Stimulated activated naive CD8-positive, alpha-beta T cell treated with anti-CD3 and anti-CD28 coated beads, Interleukin-15, Interleukin-2, amounts not matched to agents 100 ng/mL and 50 ng/mL, for 24 hours (primary cell): ENCODE measurements around the gene UBALD1.
A peak's percentile ranks its signal among the peaks of the same experiment; 100 is the strongest.

Experiments used
- H3K27ac Mint-ChIP-seq: one replicate; pipeline ENCODE4 v1.8.0; 2021; ENCODE audit warnings: mild to moderate bottlenecking, mixed read lengths
- H3K27me3 Mint-ChIP-seq: one replicate; pipeline ENCODE4 v1.8.0; 2021; ENCODE audit warnings: mixed read lengths
- H3K36me3 Mint-ChIP-seq: one replicate; pipeline ENCODE4 v1.8.0; 2021; ENCODE audit warnings: low read depth, mixed read lengths
- H3K4me1 Mint-ChIP-seq: one replicate; pipeline ENCODE4 v1.8.0; 2021; ENCODE audit warnings: low read depth, mixed read lengths
- H3K4me3 Mint-ChIP-seq: one replicate; pipeline ENCODE4 v1.8.0; 2021; ENCODE audit warnings: mild to moderate bottlenecking, mixed read lengths
- H3K9me3 Mint-ChIP-seq: one replicate; pipeline ENCODE4 v1.8.0; 2021; ENCODE audit warnings: mixed read lengths

Gene UBALD1

DNA sequence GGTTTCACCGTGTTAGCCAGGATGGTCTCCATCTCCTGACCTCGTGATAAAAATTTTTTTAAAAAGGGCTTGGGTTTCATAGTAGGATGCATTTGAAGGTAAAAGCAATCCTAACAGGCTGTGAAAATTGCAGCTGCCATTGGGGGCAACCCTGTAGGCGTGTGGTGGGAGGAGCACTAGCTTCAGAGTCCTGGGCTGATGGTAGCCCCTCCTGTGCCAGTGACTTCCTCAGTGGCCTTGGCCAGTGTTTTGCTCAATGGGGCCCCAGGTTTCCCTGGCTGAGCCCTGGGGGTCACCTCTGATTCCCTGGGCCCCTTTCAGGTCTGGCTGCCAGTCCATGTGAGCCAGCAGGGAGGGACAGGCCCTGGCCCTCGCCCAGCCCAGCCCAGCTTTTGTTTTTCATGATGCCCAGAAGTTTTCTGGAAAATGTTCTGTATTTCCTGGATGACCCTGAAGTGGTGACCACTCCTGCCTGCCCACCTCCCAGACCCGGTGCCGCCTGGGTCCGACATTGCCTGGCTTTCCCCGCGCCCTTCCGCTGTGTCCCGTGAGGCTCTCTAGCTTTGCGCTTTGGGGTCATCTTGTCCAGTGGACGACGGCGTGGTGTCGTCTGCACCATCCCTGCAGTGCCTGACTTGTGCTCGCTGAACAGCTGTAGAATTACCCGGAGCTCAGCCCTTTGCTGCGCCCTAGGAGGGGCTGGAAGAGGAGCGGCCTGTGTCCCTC is 19.4 kb upstream of the UBALD1 start:
- Mint-ChIP-seq H3K27ac (no peak overlapping the region), H3K36me3 (peaks cover 24% of the 10 kb centered on the region), H3K27me3 (no peaks in the 10 kb centered on the region), H3K4me1 (peaks cover 9% of the 10 kb centered on the region), H3K4me3 (no peak overlapping the region), H3K9me3 (no peaks in the 10 kb centered on the region)

DNA sequence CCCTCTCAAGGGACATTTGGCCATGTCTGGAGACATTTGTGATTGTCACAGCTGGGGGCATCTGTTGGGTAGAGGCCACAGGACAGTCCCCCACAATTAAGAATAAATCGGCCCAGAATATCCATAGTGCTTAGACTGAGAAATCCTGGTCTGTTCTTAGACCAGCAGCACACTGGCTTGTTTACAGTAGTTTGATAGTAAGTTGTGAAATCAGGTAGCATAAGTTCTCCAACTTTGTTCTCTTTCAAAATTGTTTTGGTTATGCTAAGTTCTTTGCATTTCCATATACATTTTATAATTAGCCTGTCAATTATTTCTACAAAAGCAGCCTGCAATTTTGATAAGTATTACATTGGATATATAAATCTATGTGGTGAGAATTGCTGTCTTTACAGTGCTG is 16.8 kb upstream of the UBALD1 start:
- H3K36me3 Mint-ChIP-seq = peaks cover 23% of the 10 kb centered on the region
- H3K9me3 Mint-ChIP-seq = no peaks in the 10 kb centered on the region
- H3K27me3 Mint-ChIP-seq = no peaks in the 10 kb centered on the region
- peaks cover 20% of the 10 kb centered on the region for H3K4me1 Mint-ChIP-seq
- no peak overlapping the region for H3K4me3 Mint-ChIP-seq
- no peak overlapping the region for H3K27ac Mint-ChIP-seq

GRCh38 chr16:4628283-4628682 is 13.6 kb upstream of the UBALD1 start:
- H3K4me3 Mint-ChIP-seq = no peak overlapping the region
- no peaks in the 10 kb centered on the region for H3K9me3 Mint-ChIP-seq
- H3K4me1 Mint-ChIP-seq = peaks cover 36% of the 10 kb centered on the region
- no peak overlapping the region for H3K27ac Mint-ChIP-seq
- no peaks in the 10 kb centered on the region for H3K27me3 Mint-ChIP-seq
- peaks cover 14% of the 10 kb centered on the region for H3K36me3 Mint-ChIP-seq

DNA sequence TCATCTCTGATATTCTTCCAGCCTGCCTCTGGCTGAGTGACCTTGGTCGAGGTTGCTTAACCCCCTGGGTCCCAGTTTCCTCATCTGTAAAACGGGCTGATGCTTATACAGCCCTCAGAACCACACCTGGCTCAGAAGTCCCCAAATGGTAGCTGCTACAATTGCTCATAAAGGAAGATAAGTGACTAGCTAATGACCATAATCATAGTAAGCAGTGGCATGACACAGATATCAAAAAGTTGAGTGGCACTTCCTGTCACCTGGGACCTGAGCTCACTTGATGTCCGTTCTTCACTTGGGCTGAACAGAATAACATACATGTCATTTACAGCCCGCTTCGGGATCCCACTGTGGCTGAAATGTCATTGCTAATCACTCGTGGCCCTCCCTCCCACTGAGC is 11.7 kb upstream of the UBALD1 start:
- Mint-ChIP-seq H3K27me3 (no peaks in the 10 kb centered on the region), H3K4me3 (peak overlapping the region; percentile 98), H3K4me1 (peaks cover 36% of the 10 kb centered on the region), H3K36me3 (peaks cover 12% of the 10 kb centered on the region), H3K9me3 (no peaks in the 10 kb centered on the region), H3K27ac (peak overlapping the region; percentile 96)

- peak overlapping the region; percentile 96 for H3K27ac Mint-ChIP-seq
- H3K9me3 Mint-ChIP-seq = no peaks in the 10 kb centered on the region
- peaks cover 36% of the 10 kb centered on the region for H3K4me1 Mint-ChIP-seq
- peak overlapping the region; percentile 98 for H3K4me3 Mint-ChIP-seq
- H3K36me3 Mint-ChIP-seq = peaks cover 7% of the 10 kb centered on the region
- H3K27me3 Mint-ChIP-seq = no peaks in the 10 kb centered on the region
Measured at GRCh38 chr16:4625560-4626159, 11.0 kb upstream of the UBALD1 start.

DNA sequence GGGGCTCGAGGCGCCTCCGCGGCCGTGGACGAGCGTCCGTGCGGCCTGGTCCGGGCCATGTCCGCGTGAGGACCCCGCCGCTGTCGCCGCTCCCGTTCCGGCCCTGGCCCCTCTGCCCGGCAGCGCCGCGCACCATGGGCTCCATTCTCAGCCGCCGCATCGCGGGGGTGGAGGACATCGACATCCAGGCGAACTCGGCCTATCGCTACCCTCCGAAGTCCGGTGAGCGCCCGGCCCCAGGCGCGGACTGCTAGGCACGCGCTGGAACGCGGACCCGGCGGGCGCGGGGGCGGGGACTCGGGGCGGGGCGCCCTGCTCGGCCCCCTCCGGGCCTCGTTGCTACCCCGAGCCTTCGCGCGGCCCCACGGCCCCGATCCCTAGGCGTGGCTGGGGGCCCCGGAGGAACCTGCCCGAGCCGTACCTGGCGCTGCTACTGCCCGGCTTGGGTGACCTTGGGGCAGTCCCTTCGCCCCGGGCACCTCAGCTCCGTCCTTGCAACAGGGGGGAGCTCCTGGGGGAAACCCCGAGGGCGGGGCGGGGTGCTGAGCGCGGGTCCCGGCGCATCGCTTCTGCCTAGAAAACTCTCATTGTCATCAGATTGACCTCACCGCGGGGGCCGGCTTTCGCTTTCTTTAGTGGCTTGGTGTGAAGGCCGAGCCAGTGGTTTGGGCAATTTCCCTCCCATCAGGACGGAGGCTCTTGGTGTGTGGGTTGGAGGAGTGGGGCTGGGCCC is 10.3 kb upstream of the UBALD1 start:
- peak overlapping the region; percentile 98 for H3K4me3 Mint-ChIP-seq
- H3K4me1 Mint-ChIP-seq = peaks cover 36% of the 10 kb centered on the region

DNA sequence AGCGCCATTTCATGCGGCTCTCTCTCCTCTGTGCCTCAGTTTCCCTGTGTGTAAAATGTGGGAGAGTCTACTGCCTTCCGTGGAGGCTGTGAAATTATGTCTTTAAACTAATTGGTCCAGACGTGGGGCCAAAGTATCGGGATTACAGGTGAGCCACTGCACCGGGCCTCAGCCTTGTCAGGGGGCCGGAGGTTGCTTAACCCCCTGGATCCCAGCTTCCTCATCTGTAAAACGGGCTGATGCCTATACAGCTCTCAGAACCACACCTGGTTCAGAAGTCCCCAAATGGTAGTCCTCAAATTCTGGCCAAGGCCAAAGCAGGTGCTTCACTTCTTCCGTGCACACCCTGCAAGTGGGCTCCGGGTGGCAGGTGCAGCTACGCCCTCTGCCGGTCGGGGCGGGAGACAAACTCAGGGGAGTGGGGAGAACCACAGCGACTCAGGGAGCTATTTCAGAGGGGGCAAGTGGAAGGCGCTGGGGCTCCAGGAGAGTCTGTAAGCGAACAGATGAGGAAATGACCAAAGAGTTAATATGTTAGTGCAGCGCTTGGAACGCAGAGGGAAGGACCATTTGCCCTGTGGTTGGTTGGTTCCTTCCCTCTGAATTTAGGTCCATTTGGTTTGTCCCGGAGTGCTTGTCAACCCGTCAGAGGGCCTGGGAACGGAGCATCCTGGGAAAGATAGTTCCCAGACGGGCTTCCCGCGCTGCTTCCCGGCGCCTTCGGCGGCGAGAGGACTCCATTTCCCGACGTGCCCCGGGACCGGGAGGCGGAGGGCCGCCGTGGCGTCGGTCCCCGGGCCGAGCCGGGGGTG is 9.5 kb upstream of the UBALD1 start, which contains the start of gene MGRN1:
Gene MGRN1, plus strand, starts transcription at position 812 of the 812 bp plus-strand sequence. CDS start 135 bp downstream, outside the sequence.
- Mint-ChIP-seq H3K4me1 (peaks cover 35% of the 10 kb centered on the region), H3K27ac (peak within 1 kb of the TSS; percentile 96), H3K4me3 (peak within 1 kb of the TSS; percentile 98), H3K27me3 (no peaks in the 10 kb centered on the region), H3K36me3 (peaks cover 5% of the 10 kb centered on the region), H3K9me3 (no peaks in the 10 kb centered on the region)

More for the DNA sequence above, 10.3 kb upstream of the UBALD1 start:
- Mint-ChIP-seq H3K9me3 (no peaks in the 10 kb centered on the region), H3K27ac (peak overlapping the region; percentile 96), H3K27me3 (no peaks in the 10 kb centered on the region), H3K36me3 (peaks cover 7% of the 10 kb centered on the region)

DNA sequence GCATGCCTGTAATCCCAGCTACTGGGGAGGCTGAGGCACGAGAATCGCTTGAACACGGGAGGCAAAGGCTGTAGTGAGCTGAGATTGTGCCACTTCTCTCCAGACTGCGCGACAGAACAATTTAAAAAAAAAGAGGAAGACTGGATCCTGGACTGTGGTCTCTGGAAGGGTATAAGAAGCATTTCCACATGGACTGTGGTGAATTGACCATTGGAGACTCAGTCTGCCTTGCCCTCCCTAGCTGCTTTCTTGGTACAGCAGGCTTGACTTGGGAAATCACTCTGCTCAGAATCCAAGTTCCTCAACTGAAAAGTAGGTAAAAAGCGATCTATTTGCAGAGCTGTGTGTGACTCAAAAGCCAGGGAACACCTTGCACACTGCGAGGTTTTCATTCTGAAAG is 8.9 kb upstream of the UBALD1 start:
- peaks cover 32% of the 10 kb centered on the region for H3K4me1 Mint-ChIP-seq
- H3K27me3 Mint-ChIP-seq = no peaks in the 10 kb centered on the region
- H3K4me3 Mint-ChIP-seq = peak overlapping the region; percentile 30
- H3K36me3 Mint-ChIP-seq = no peaks in the 10 kb centered on the region
- peak overlapping the region; percentile 31 for H3K27ac Mint-ChIP-seq
- H3K9me3 Mint-ChIP-seq = no peaks in the 10 kb centered on the region

GRCh38 chr16:4618645-4619418 is 4.1 kb upstream of the UBALD1 start:
- H3K36me3 Mint-ChIP-seq = no peaks in the 10 kb centered on the region
- no peak overlapping the region for H3K4me3 Mint-ChIP-seq
- H3K4me1 Mint-ChIP-seq = peaks cover 25% of the 10 kb centered on the region
- H3K27ac Mint-ChIP-seq = no peak overlapping the region
- no peaks in the 10 kb centered on the region for H3K27me3 Mint-ChIP-seq
- H3K9me3 Mint-ChIP-seq = no peaks in the 10 kb centered on the region

- H3K36me3 Mint-ChIP-seq = no peaks in the 10 kb centered on the region
- no peak overlapping the region for H3K27ac Mint-ChIP-seq
- no peaks in the 10 kb centered on the region for H3K27me3 Mint-ChIP-seq
- H3K4me3 Mint-ChIP-seq = no peak overlapping the region
- H3K4me1 Mint-ChIP-seq = peaks cover 25% of the 10 kb centered on the region
- H3K9me3 Mint-ChIP-seq = no peaks in the 10 kb centered on the region
Measured at GRCh38 chr16:4617880-4618279, 3.2 kb upstream of the UBALD1 start.

DNA sequence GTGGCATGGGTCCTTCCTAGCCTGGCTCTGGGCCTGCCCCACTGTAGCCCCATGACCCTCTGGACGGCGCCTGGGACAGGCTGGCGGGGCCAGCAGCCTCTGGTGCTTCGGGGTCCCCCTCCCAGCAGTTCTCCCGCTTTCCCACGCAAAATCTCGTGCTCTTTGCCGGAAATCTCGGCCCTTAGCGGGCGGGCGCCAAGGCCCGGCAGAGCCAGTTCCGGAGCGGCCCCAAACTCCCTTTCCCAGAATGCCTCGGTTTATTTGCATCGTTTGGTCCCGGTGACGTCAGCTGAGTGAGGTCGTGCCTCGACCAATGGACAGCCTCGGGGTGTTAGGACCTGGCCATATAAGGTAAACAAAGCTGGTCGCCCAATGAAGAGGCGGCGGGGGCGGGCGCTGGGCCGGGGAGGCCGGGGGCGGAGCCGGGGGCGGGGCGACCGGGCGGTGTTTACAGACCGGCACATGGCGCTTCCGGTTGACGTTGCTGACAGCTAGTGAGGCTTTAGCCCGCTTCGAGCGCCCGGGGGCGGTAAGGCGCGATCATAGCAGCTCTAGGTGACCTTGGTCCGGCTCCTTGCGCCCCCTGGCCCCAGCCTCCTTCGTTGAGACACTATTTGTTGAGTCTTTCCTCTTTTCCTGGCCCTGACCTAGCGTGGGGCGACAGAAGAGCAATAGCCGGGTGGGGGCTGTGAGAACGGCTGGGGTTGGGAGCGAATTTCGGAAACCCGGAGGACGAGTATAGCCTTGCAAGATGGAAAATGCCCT is 1.5 kb upstream of the UBALD1 start:
- Mint-ChIP-seq H3K4me3 (peak overlapping the region; percentile 91), H3K36me3 (no peaks in the 10 kb centered on the region), H3K27me3 (no peaks in the 10 kb centered on the region), H3K27ac (peak overlapping the region; percentile 97), H3K9me3 (no peaks in the 10 kb centered on the region), H3K4me1 (peaks cover 25% of the 10 kb centered on the region)

- Mint-ChIP-seq H3K4me3 (peak overlapping the region; percentile 88), H3K4me1 (peaks cover 25% of the 10 kb centered on the region), H3K27ac (peak overlapping the region; percentile 93), H3K9me3 (no peaks in the 10 kb centered on the region), H3K27me3 (no peaks in the 10 kb centered on the region), H3K36me3 (no peaks in the 10 kb centered on the region)
Measured at GRCh38 chr16:4615384-4616046, 827 bp upstream of the UBALD1 start.
